ENCODE measurements around the gene MOK. TPM values are rescaled to one million over a fixed set of nuclear protein-coding genes. Genes with fewer than 3 reads are reported as not detected.

The MOK gene
- total and polyA plus RNA-seq, 2 of the 4 experiments (the other 2 are of a cell fraction), result 16.8 to 48.5 TPM

GRCh38 chr14:102335163-102335562, 30.2 kb upstream of the MOK start:
- CTCF ChIA-PET, result no interaction called here

More at GRCh38 chr14:102335163-102335562, 30.2 kb upstream of the MOK start:
- POLR2A ChIA-PET (ENCODE audit: unreplicated experiment), result no interaction called here
- Histone ChIP-seq H2BK20ac (ENCODE audit: low read depth, low read length) (no peak overlapping the region), H2BK5ac (ENCODE audit: low read depth, low read length, poor library complexity, severe bottlenecking) (no peak overlapping the region), H4K20me1 (ENCODE audit: insufficient read depth, low read length) (no peaks in the 10 kb centered on the region), H4K8ac (ENCODE audit: low read depth in 2 of 2, low read length in 2 of 2) (no peak overlapping the region), H2BK120ac (ENCODE audit: low read depth, low read length) (no peak overlapping the region), H2BK15ac (ENCODE audit: low read depth, low read length) (no peak overlapping the region), H3K79me1 (ENCODE audit: low read depth in 1 of 2, low read length in 2 of 2) (peaks cover 0 to 4% of the 10 kb centered on the region in 2 experiments; a peak in 1 of 4 replicates), H3K56ac (ENCODE audit: extremely low read depth, insufficient read depth, low read length) (no peak overlapping the region), H3K9me1 (ENCODE audit: insufficient read depth, low read length) (no peaks in the 10 kb centered on the region), H2AFZ (replicated peaks; ENCODE audit: low read length, poor library complexity) (no peak overlapping the region), H3K23ac (ENCODE audit: low read depth, low read length) (no peak overlapping the region), H3K27me3 (ENCODE audit: control insufficient read depth, insufficient read depth, low read length) (no peaks in the 10 kb centered on the region), H3K9ac (ENCODE audit: low read depth, low read length) (no peak overlapping the region), H2AK5ac (ENCODE audit: low read depth, low read length) (no peak overlapping the region), H3K4ac (ENCODE audit: low read depth, low read length) (no peak overlapping the region), H4K91ac (ENCODE audit: insufficient read depth, low read depth, low read length) (no peak overlapping the region), H3K4me3 (ENCODE audit: insufficient read depth, low read depth, low read length) (no peak overlapping the region), H3K4me2 (ENCODE audit: low read depth, low read length) (no peak overlapping the region), H4K5ac (ENCODE audit: low read depth, low read length) (no peak overlapping the region), H3K14ac (replicated peaks; ENCODE audit: low read depth, low read length) (no peak overlapping the region), H3K4me1 (ENCODE audit: control insufficient read depth, insufficient read depth, low read length) (no peaks in the 10 kb centered on the region), H3K27ac (ENCODE audit: insufficient read depth, low read length) (no peak overlapping the region), H3K18ac (ENCODE audit: low read depth, low read length) (no peak overlapping the region), H3K36me3 (ENCODE audit: control insufficient read depth, insufficient read depth, low read length) (peaks cover 21% of the 10 kb centered on the region), H2AK9ac (replicated peaks; ENCODE audit: low read depth, low read length, poor library complexity) (no peak overlapping the region), H3K9me3 (ENCODE audit: control insufficient read depth, insufficient read depth, low read length) (no peaks in the 10 kb centered on the region)
- no CpG with 5 or more reads among the region's 7 CpGs for WGBS, 2 experiments (ENCODE audit: extremely low coverage in 2 of 2, insufficient read length in 1 of 2)
- dilution Hi-C loops (cut with HindIII; ENCODE audit: low sequenced_read_pairs, unreplicated experiment), result no loop called here
- in situ Hi-C loops (cut with MboI; ENCODE audit: low sequenced_read_pairs), result no loop called here
- no peak for DNase-seq
- TF ChIP-seq RCOR1 (IDR thresholded peaks at IDR 0.05; ENCODE audit: insufficient replicate concordance, low read length) (no peak), BHLHE40 (IDR thresholded peaks at IDR 0.05; ENCODE audit: low read depth, low read length) (no peak), MAZ (IDR thresholded peaks at IDR 0.05; ENCODE audit: borderline replicate concordance, low read depth, low read length) (no peak), SMC3 (IDR thresholded peaks at IDR 0.05; ENCODE audit: low read depth, low read length) (no peak), RAD21 (IDR thresholded peaks at IDR 0.05; ENCODE audit: low read length) (no peak), CTCF (conservative IDR thresholded peaks at IDR 0.05; ENCODE audit: low read depth, low read length) (no peak), CHD1 (IDR thresholded peaks at IDR 0.05; ENCODE audit: low read depth, low read length) (no peak), FOS (IDR thresholded peaks at IDR 0.05; ENCODE audit: low read depth, low read length) (no peak), USF2 (IDR thresholded peaks at IDR 0.05; ENCODE audit: low read depth, low read length) (no peak), NFE2L2 (IDR thresholded peaks at IDR 0.05; ENCODE audit: low read depth, low read length) (no peak), RFX5 (IDR thresholded peaks at IDR 0.05; ENCODE audit: low read depth, low read length) (no peak), MXI1 (IDR thresholded peaks at IDR 0.05; ENCODE audit: borderline replicate concordance, low read depth, low read length) (no peak), CEBPB (IDR thresholded peaks at IDR 0.05; ENCODE audit: low read depth, low read length) (no peak), POLR2A (IDR thresholded peaks at IDR 0.05; ENCODE audit: low read depth, low read length) (no peak), MAFK (IDR thresholded peaks at IDR 0.05; ENCODE audit: low read depth, low read length) (no peak)
- TF ChIP-seq, protein P1, sequence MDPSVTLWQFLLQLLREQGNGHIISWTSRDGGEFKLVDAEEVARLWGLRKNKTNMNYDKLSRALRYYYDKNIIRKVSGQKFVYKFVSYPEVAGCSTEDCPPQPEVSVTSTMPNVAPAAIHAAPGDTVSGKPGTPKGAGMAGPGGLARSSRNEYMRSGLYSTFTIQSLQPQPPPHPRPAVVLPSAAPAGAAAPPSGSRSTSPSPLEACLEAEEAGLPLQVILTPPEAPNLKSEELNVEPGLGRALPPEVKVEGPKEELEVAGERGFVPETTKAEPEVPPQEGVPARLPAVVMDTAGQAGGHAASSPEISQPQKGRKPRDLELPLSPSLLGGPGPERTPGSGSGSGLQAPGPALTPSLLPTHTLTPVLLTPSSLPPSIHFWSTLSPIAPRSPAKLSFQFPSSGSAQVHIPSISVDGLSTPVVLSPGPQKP (IDR thresholded peaks at IDR 0.05; ENCODE audit: borderline replicate concordance, low read depth, low read length), result no peak
- no peak for ATAC-seq (ENCODE audit: low read depth)
- BruUV-seq (replicated peaks), result no TSS peak
- intact Hi-C loops (cut with micrococcal nuclease), result no loop called here
